HG02840 (cell line): ENCODE results near the gene FERMT3.
"Not testable (repeated sequence)": the region's sequence is repeated elsewhere in the genome, so short reads cannot be mapped to it uniquely, and the experiment has no call there.

Source experiments
- ATAC-seq: cut with Tn5 transposase; IDR thresholded peaks from one replicate; pipeline ENCODE4 v1.9.1; 2021; ENCODE audit warnings: mild to moderate bottlenecking, moderate library complexity, moderate number of reproducible peaks; ENCODE audit not compliant: unreplicated experiment, low FRiP score

FERMT3 gene

GRCh38 chr11:64246621-64246870 lies 40.0 kb downstream of the FERMT3 start:
- ATAC-seq: not testable (repeated sequence)

GRCh38 chr11:64246871-64247728 lies 40.6 kb downstream of the FERMT3 start, which contains the start of gene PPP1R14B:
PPP1R14B (minus strand) TSS chr11:64246943; CDS start chr11:64246673, 270 bp downstream.
- ATAC-seq: no peak

- no peak for ATAC-seq
Measured at GRCh38 chr11:64247729-64248531, 41.4 kb downstream of the FERMT3 start.

GRCh38 chr11:64248578-64248977 lies 42.1 kb downstream of the FERMT3 start:
- ATAC-seq: no peak

GRCh38 chr11:64249038-64249437 lies 42.5 kb downstream of the FERMT3 start:
- ATAC-seq: no peak

- no peak for ATAC-seq
Measured at GRCh38 chr11:64249563-64250414, 43.3 kb downstream of the FERMT3 start.

- ATAC-seq: no peak
Measured at GRCh38 chr11:64250415-64251015, 44.0 kb downstream of the FERMT3 start.

- ATAC-seq: no peak
Measured at GRCh38 chr11:64251016-64251752, 44.7 kb downstream of the FERMT3 start, which contains the start of gene PLCB3. PLCB3 (plus strand) TSS chr11:64251530; CDS start chr11:64251650, 120 bp downstream.

GRCh38 chr11:64251753-64252002 lies 45.2 kb downstream of the FERMT3 start:
- ATAC-seq: no peak

GRCh38 chr11:64252003-64252872 lies 45.7 kb downstream of the FERMT3 start:
- no peak for ATAC-seq

- ATAC-seq: no peak
Measured at GRCh38 chr11:64253043-64253442, 46.5 kb downstream of the FERMT3 start.

GRCh38 chr11:64253481-64253880 lies 47.0 kb downstream of the FERMT3 start:
- ATAC-seq: no peak

GRCh38 chr11:64254326-64254725 lies 47.8 kb downstream of the FERMT3 start:
- no peak for ATAC-seq

- no peak for ATAC-seq
Measured at GRCh38 chr11:64255135-64256128, 48.9 kb downstream of the FERMT3 start.

- ATAC-seq: no peak
Measured at GRCh38 chr11:64256300-64256699, 49.8 kb downstream of the FERMT3 start.

GRCh38 chr11:64258356-64258755 lies 51.8 kb downstream of the FERMT3 start:
- ATAC-seq: no peak

GRCh38 chr11:64258946-64259532 lies 52.5 kb downstream of the FERMT3 start:
- ATAC-seq: no peak
